HepG2 (cell line): ENCODE data around the gene OPA3. TPM values are rescaled to one million over a fixed set of nuclear protein-coding genes. Genes with fewer than 3 reads are reported as not detected.
A peak's percentile ranks its signal among the peaks of the same experiment; 100 is the strongest.

Source experiments
- EP300 ChIP-seq, 3 experiments: sonication (generic) in 1 of 3; formaldehyde crosslinking in 1 of 3; IDR thresholded peaks; 2 replicates each; pipeline versions ENCODE4 v1.5.1 to v1.6.1; 2011 to 2020; ENCODE audit warnings: low read depth in 2 of 3, low read length in 2 of 3, borderline replicate concordance in 1 of 3, improper control_type of control experiment in 1 of 3, mild to moderate bottlenecking in 1 of 3, missing genetic modification reagents in 1 of 3, moderate library complexity in 1 of 3
- HMG20A ChIP-seq: IDR thresholded peaks from 2 replicates; pipeline ENCODE4 v1.6.1; 2016; ENCODE audit warnings: borderline replicate concordance
- NFATC3 ChIP-seq: sonication (generic); formaldehyde crosslinking; IDR thresholded peaks from 2 replicates; pipeline ENCODE4 v1.5.1; 2020; ENCODE audit warnings: mild to moderate bottlenecking, missing genetic modification reagents
- SIN3A ChIP-seq: IDR thresholded peaks from 2 replicates; pipeline ENCODE4 v1.6.1; 2011; ENCODE audit warnings: low read depth, mild to moderate bottlenecking, control low read depth, low read length, borderline replicate concordance
- SKIL ChIP-seq: sonication (generic); formaldehyde crosslinking; IDR thresholded peaks from 2 replicates; pipeline ENCODE4 v1.8.0; 2022; ENCODE audit warnings: missing genetic modification reagents, mild to moderate bottlenecking, moderate library complexity, borderline replicate concordance
- TFE3 ChIP-seq: IDR thresholded peaks from 2 replicates; pipeline ENCODE4 v1.6.1; 2016
- TIGD3 ChIP-seq: sonication (generic); formaldehyde crosslinking; IDR thresholded peaks from 2 replicates; pipeline ENCODE4 v1.5.1; 2020; ENCODE audit warnings: mild to moderate bottlenecking, missing genetic modification reagents, borderline replicate concordance
- U2AF2 ChIP-seq: fragments of 200-400 bp; formaldehyde crosslinking; IDR thresholded peaks from 2 replicates; pipeline ENCODE4 v1.6.1; 2017; ENCODE audit warnings: low read depth, mild to moderate bottlenecking, low read length
- ZNF280D ChIP-seq: sonication (generic); formaldehyde crosslinking; IDR thresholded peaks from 2 replicates; pipeline ENCODE4 v1.5.1; 2020; ENCODE audit warnings: mild to moderate bottlenecking, missing genetic modification reagents
- ZNF484 ChIP-seq: sonication (generic); formaldehyde crosslinking; IDR thresholded peaks from 2 replicates; pipeline ENCODE4 v1.5.1; 2020; ENCODE audit warnings: mild to moderate bottlenecking, low read depth, missing genetic modification reagents, borderline replicate concordance
- ZNF530 ChIP-seq: sonication (generic); formaldehyde crosslinking; IDR thresholded peaks from 2 replicates; pipeline ENCODE4 v1.5.0; 2020; ENCODE audit warnings: low read depth, mild to moderate bottlenecking, missing genetic modification reagents
- ZNF563 ChIP-seq: sonication (generic); formaldehyde crosslinking; IDR thresholded peaks from 2 replicates; pipeline ENCODE4 v1.8.0; 2022; ENCODE audit warnings: mild to moderate bottlenecking, moderate library complexity, missing genetic modification reagents
- ZNF580 ChIP-seq: IDR thresholded peaks from 2 replicates; pipeline ENCODE4 v1.6.1; 2016; ENCODE audit warnings: low read depth, borderline replicate concordance
- ZNF691 ChIP-seq: sonication (generic); formaldehyde crosslinking; IDR thresholded peaks from 2 replicates; pipeline ENCODE4 v1.4.0; 2020; ENCODE audit warnings: missing genetic modification reagents, low read depth, mild to moderate bottlenecking, borderline replicate concordance
- ZNF788 ChIP-seq: sonication (generic); formaldehyde crosslinking; IDR thresholded peaks from 2 replicates; pipeline ENCODE4 v1.5.0; 2020; ENCODE audit warnings: mild to moderate bottlenecking, missing genetic modification reagents, borderline replicate concordance
- polyA plus RNA-seq, 8 experiments: library from polyadenylated mRNA; depleted of rRNA in 3 of 8; stranded (reverse) in 7 of 8; unstranded in 1 of 8; fragments of >200 nt; fragmentation: Illumina TruSeq in 4 of 8; extraction: Trizol in 4 of 8; gene quantifications; 2 replicates each; pipeline versions ENCODE4 v1.2.1 to v1.2.3, GENCODE V29; 2011 to 2016; ENCODE audit warnings: low read depth in 4 of 8, missing spikeins in 1 of 8, mixed read lengths in 1 of 8; ENCODE audit not compliant: insufficient read depth in 1 of 8
- total RNA-seq, 5 experiments: library from RNA; depleted of rRNA; stranded (reverse); fragments of >200 nt; fragmentation: Illumina TruSeq; extraction: Trizol; gene quantifications; 2 replicates each; pipeline ENCODE4 v1.2.3, GENCODE V29; 2016; ENCODE audit warnings: low read depth in 1 of 5

Gene OPA3
- total and polyA plus RNA-seq, 2 of the 13 experiments (the other 11 are each of a cell fraction or from before 2014, with no cell fraction given): 8.3 to 17.7 TPM

DNA sequence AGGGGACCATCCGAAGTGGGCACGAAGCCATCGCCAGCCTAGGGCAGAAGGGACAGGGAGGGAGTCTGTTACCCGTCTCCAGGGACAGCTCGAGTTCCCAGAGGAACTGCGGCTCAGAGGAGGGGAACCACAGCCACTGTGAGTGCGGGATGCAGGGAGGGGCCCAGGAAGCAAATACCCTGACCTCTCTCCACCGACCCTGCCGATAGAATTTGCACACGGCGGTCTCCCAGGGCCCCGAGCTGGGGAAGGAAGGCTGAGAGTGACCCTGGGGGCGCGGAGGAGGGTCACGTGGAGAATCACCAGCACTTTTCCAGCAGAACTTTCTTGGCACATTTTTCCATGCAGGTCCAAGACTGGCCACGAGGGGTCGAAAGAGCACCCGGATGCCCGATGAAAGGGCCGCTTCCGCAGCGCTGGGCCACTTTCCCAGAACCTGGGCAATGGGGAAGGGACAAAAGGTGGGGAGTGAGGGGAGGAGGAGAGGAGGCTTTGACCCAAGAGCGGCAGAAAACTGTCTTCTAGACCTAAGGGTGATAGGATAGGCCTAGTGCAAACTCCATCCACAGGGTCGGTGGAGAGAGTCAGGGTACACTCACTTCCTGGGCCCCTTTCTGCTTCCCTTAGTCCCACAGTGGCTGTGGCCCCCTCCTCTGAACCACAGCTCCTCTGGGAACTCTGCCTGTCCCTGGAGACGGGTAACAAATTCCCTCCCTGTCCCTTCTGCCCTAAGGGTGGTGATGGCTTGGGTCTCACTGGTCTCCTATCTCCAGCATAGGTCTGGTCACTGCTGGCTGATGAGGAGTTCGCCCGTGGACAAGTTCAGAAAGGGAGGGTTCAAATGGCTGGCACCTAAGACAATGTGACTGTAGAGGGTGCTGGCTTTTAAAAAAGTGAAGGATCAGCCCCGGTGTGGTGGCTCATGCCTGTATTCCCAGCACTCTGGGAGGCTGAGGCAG lies 22.7 kb upstream of the OPA3 start (continued):
- TF ChIP-seq EP300 (IDR thresholded peaks at IDR 0.05; ENCODE audit: low read depth in 2 of 2, low read length in 2 of 2): no peak
- 0 out of 2 replicates have a peak, but pooled peaks have one; percentile 6 for TF ChIP-seq EP300 (CRISPR knock-in tag; IDR thresholded peaks at IDR 0.05; ENCODE audit: borderline replicate concordance)
- no peak for TF ChIP-seq ZNF280D
- TF ChIP-seq TFE3 (CRISPR knock-in tag): peak; percentile 70
- TF ChIP-seq ZNF788: peak; percentile 37; the same call in 1 of the 2 replicates
- no peak for TF ChIP-seq HMG20A
- no peak for TF ChIP-seq ZNF484 (CRISPR knock-in tag)
- TF ChIP-seq TIGD3 (CRISPR knock-in tag): no peak
- TF ChIP-seq U2AF2: no peak
- peak; percentile 73; the same call in 1 of the 2 replicates for TF ChIP-seq ZNF580 (CRISPR knock-in tag)
- no peak for TF ChIP-seq SKIL (CRISPR knock-in tag)
- no peak for TF ChIP-seq NFATC3 (CRISPR knock-in tag)
- TF ChIP-seq ZNF563 (CRISPR knock-in tag): no peak
- no peak for TF ChIP-seq SIN3A
- TF ChIP-seq ZNF530: no peak
- TF ChIP-seq ZNF691 (CRISPR knock-in tag): no peak
